Non-pigmented ciliary epithelial cell (primary cell): ENCODE data around the gene THUMPD3.
A peak's percentile ranks its signal among the peaks of the same experiment; 100 is the strongest.

Experiments used
- DNase-seq: peaks from one replicate; pipeline ENCODE4 v3.0.0-alpha.2; 2010; ENCODE audit warnings: low read depth

THUMPD3 gene

DNA sequence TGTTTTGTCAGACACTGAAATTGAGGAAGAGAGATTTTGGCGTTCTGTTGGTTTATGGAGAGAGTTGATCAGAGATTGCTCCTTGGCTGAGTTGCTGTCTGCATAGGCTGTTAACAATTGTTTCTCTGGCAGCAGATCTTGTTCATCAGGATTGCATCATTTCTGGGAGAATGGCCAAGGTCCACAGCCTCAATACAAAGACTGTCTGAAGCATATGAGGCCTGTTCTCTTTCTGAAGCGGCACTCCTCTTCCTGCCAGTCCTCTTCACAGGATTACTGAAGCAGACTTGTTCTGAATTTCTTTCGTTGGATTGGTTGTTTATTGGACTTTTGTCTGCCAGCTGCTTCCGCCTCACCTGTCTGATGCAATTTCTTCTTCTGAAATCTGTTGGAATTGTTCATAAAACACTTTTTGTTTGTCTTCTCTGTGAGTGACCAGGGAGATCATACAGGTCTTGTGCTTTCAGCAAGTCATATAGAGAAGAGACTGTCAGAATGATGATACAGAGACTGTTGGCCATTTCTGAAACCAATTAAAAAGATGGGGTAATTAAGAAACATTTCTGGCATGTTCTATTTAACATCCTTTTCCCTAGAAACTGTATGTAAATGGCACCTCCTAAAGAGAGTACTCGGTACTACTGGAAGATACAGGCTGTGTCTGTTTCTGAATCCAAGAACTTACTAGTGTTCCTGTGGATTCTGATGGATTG, 60.0 kb downstream of the THUMPD3 start:
- DNase-seq, result peak; percentile 87

- no peak for DNase-seq
These were observed 65.6 kb downstream of the THUMPD3 start for GRCh38 chr3:9428411-9428810.

DNA sequence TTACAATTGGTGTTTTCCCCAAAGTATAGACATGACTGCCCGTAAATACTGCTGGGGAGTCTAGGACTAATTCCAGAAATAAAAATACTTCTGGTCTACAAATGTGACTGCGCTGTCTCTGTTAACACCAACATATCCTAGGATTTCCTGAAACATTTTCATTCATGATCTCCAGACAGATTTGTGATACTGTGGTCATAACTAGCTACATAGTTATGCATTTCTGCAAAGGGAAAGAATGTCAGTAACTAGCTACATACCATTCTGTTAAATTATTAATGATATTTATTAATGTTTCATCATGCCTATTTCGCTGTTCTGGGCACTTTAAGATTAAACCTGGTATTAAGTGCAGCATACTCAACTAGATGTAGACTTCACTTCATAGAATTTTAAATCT, 67.9 kb downstream of the THUMPD3 start:
- no peak for DNase-seq

- DNase-seq, result no peak
These were observed 71.0 kb downstream of the THUMPD3 start for GRCh38 chr3:9433627-9434521.

DNA sequence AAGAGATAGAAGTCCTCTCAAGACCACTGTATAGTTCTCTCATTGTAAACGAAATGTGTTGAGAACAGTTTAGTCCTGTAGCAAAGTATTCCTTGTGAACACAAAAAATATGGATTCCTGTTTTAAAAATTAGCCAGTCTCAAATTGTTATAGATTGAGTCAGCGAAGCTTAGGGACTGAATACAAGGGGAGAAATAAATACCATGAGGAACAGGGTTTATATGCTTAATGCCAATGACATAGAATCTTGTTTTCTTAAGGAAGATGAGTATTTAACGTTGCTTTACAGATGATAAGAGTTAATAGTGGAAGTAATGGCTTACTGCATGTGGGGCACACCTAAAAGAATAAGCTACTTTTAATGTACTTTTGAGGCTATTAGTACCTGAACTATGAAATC, 72.5 kb downstream of the THUMPD3 start:
- DNase-seq, result no peak
